HepG2 (cell line): ENCODE measurements around the gene SNRPD3. TPM values are rescaled to one million over a fixed set of nuclear protein-coding genes. Genes with fewer than 3 reads are reported as not detected.
A peak's percentile ranks its signal among the peaks of the same experiment; 100 is the strongest.

Experiments used
- ATAC-seq: fragments of 200-7000 bp; cut with Tn5 transposase; 3 replicates; pipeline ENCODE4 v1.9.1; 2020; ENCODE audit warnings: mild to moderate bottlenecking, moderate library complexity
- BruUV-seq: library from RNA; stranded (reverse); fragments of 400-500 nt; replicated peaks from 2 replicates; lab custom pipeline; 2021; lab: Mats Ljungman, UMichigan
- CTCF ChIA-PET: fragments of 300-600 bp; formaldehyde crosslinking; extraction: SDS; loops from one replicate; lab custom pipeline; 2021; ENCODE audit warnings: low total read pairs, inconsistent platforms, low intra/inter-chr PET ratio; lab: Yijun Ruan, JAX
- POLR2A ChIA-PET: fragments of 350-600 bp; sonication (Branson Sonifier 250); formaldehyde crosslinking; loops from one replicate; lab custom pipeline; 2020; ENCODE audit warnings: antibody characterized with exemption, inconsistent platforms; lab: Yijun Ruan, JAX
- DNase-seq: peaks from one replicate; pipeline ENCODE4 v3.0.0-alpha.2; 2015; ENCODE audit warnings: low spot score
- FAIRE-seq: peaks from 3 replicates; lab custom pipeline; 2011; peaks lifted over from hg19 to GRCh38; lab: Jason Lieb, UNC
- H2AFZ ChIP-seq: one replicate; pipeline ENCODE4 v1.6.1; 2011; ENCODE audit warnings: low read length, inconsistent platforms
- H3K27ac ChIP-seq: fragments of 300-600 bp; 3 replicates; pipeline ENCODE4 v1.8.0; 2011; ENCODE audit warnings: mixed run types, mild to moderate bottlenecking, mixed read lengths, low read length, inconsistent platforms; ENCODE audit not compliant: insufficient read depth; ENCODE audit errors: extremely low read length
- H3K27me3 ChIP-seq, 2 experiments: fragments of 200-600 bp in 1 of 2; 2 replicates in 1 of 2; 3 replicates in 1 of 2; pipeline versions ENCODE4 v1.6.0 to v1.8.0; 2011; ENCODE audit warnings: low read length in 2 of 2, mild to moderate bottlenecking in 2 of 2, moderate library complexity in 2 of 2, inconsistent platforms in 1 of 2; ENCODE audit not compliant: insufficient read depth in 2 of 2, control insufficient read depth in 1 of 2
- H3K36me3 ChIP-seq, 2 experiments: fragments of 200-600 bp in 1 of 2; replicated peaks in 1 of 2; 2 replicates in 1 of 2; 3 replicates in 1 of 2; pipeline versions ENCODE4 v1.5.1 to v1.8.0; 2011; ENCODE audit warnings: low read length in 2 of 2, inconsistent platforms in 1 of 2; ENCODE audit not compliant: insufficient read depth in 2 of 2, control insufficient read depth in 1 of 2
- H3K4me1 ChIP-seq: 2 replicates; pipeline ENCODE4 v1.5.1; 2012; ENCODE audit warnings: low read length, inconsistent platforms; ENCODE audit not compliant: insufficient read depth
- H3K4me2 ChIP-seq: 2 replicates; pipeline ENCODE4 v1.6.0; 2011; ENCODE audit warnings: low read depth, low read length, inconsistent platforms
- H3K4me3 ChIP-seq, 3 experiments: fragments of 200-600 bp in 1 of 3; sonication (generic), shearing (Covaris generic) in 1 of 3; replicated peaks in 1 of 3; 2 replicates each; pipeline ENCODE4 v1.5.1; 2011 to 2016; ENCODE audit warnings: low read length in 3 of 3, inconsistent platforms in 2 of 3, low read depth in 2 of 3, mild to moderate bottlenecking in 2 of 3, control low read depth in 1 of 3, mixed read lengths in 1 of 3; ENCODE audit not compliant: insufficient read depth in 1 of 3
- H3K79me2 ChIP-seq: one replicate; pipeline ENCODE4 v1.6.1; 2011; ENCODE audit warnings: low read length, inconsistent platforms; ENCODE audit not compliant: insufficient read depth
- H3K9ac ChIP-seq: 2 replicates; pipeline ENCODE4 v1.6.0; 2011; ENCODE audit warnings: mild to moderate bottlenecking, low read depth, low read length, inconsistent platforms; ENCODE audit not compliant: insufficient read depth
- H3K9me3 ChIP-seq: 2 replicates; pipeline ENCODE4 v1.5.1; 2012; ENCODE audit warnings: mild to moderate bottlenecking, low read length
- H4K20me1 ChIP-seq: 2 replicates; pipeline ENCODE4 v1.6.0; 2011; ENCODE audit warnings: inconsistent platforms, mild to moderate bottlenecking, low read length, moderate library complexity; ENCODE audit not compliant: insufficient read depth
- ATF7-NPFF ChIP-seq: sonication (generic); formaldehyde crosslinking; IDR thresholded peaks from 2 replicates; pipeline ENCODE4 v1.8.1; 2023; ENCODE audit warnings: mild to moderate bottlenecking, low read depth, missing genetic modification reagents, moderate library complexity
- CEBPB ChIP-seq: IDR thresholded peaks from 2 replicates; pipeline ENCODE4 v1.6.1; 2011; ENCODE audit warnings: low read depth, low read length, improper control_type of control experiment, borderline replicate concordance
- EP300 ChIP-seq, 3 experiments: sonication (generic) in 1 of 3; formaldehyde crosslinking in 1 of 3; IDR thresholded peaks; 2 replicates each; pipeline versions ENCODE4 v1.5.1 to v1.6.1; 2011 to 2020; ENCODE audit warnings: low read depth in 2 of 3, low read length in 2 of 3, borderline replicate concordance in 1 of 3, improper control_type of control experiment in 1 of 3, mild to moderate bottlenecking in 1 of 3, missing genetic modification reagents in 1 of 3, moderate library complexity in 1 of 3
- KAT2B ChIP-seq: fragments of 150-350 bp; IDR thresholded peaks from 2 replicates; pipeline ENCODE4 v1.6.1; 2014; ENCODE audit warnings: low read depth, low read length, borderline replicate concordance
- NFE2 ChIP-seq: sonication (generic); formaldehyde crosslinking; IDR thresholded peaks from 2 replicates; pipeline ENCODE4 v1.4.0; 2020; ENCODE audit warnings: missing genetic modification reagents
- PHF5A ChIP-seq: IDR thresholded peaks from one replicate; pipeline ENCODE4 v1.6.1; 2018; ENCODE audit warnings: low read depth, missing genetic modification reagents; ENCODE audit not compliant: unreplicated experiment
- PPARG ChIP-seq: conservative IDR thresholded peaks from 2 replicates; pipeline ENCODE4 v1.6.1; 2016; ENCODE audit warnings: missing biosample characterization, missing genetic modification reagents
- SRSF1 ChIP-seq: fragments of 200-400 bp; formaldehyde crosslinking; optimal IDR thresholded peaks from 2 replicates; pipeline ENCODE3; 2017; ENCODE audit warnings: mild to moderate bottlenecking, low read depth, low read length, moderate library complexity
- TAF15 ChIP-seq: fragments of 200-400 bp; formaldehyde crosslinking; IDR thresholded peaks from one replicate; pipeline ENCODE4 v1.6.1; 2018; ENCODE audit warnings: mild to moderate bottlenecking, low read depth, low read length; ENCODE audit not compliant: poor library complexity, severe bottlenecking
- YY1 ChIP-seq: IDR thresholded peaks from 2 replicates; pipeline ENCODE4 v1.6.1; 2011; ENCODE audit warnings: low read length, low read depth, moderate library complexity, mild to moderate bottlenecking; ENCODE audit not compliant: insufficient read depth, insufficient replicate concordance
- ZFP1 ChIP-seq: IDR thresholded peaks from 2 replicates; pipeline ENCODE4 v1.6.1; 2016
- ZNF224 ChIP-seq: sonication (generic); formaldehyde crosslinking; IDR thresholded peaks from 2 replicates; pipeline ENCODE4 v1.5.0; 2020; ENCODE audit warnings: mild to moderate bottlenecking, missing genetic modification reagents
- ZNF484 ChIP-seq: sonication (generic); formaldehyde crosslinking; IDR thresholded peaks from 2 replicates; pipeline ENCODE4 v1.5.1; 2020; ENCODE audit warnings: mild to moderate bottlenecking, low read depth, missing genetic modification reagents, borderline replicate concordance
- ZNF609 ChIP-seq: sonication (generic); formaldehyde crosslinking; IDR thresholded peaks from 2 replicates; pipeline ENCODE4 v1.4.0; 2020; ENCODE audit warnings: mild to moderate bottlenecking, missing genetic modification reagents, borderline replicate concordance
- WGBS: methylation state at CpG from one replicate; pipeline ENCODE4 v1.1.6; 2017; ENCODE audit warnings: low lambda C conversion rate; 5-methylcytosine and 5-hydroxymethylcytosine counted together
- in situ Hi-C: cut with HindIII; loops from 2 replicates; pipeline ENCODE4 v1.10.0; 2017; ENCODE audit warnings: low pct_unique_long_range_greater_than_20kb; ENCODE audit not compliant: extremely low pct_ligation_motif_present
- intact Hi-C: fragments of 100-400 bp; cut with micrococcal nuclease; formaldehyde crosslinking; loops from one replicate; pipeline ENCODE4 v1.10.0; 2022; ENCODE audit not compliant: unreplicated experiment
- polyA plus RNA-seq, 8 experiments: library from polyadenylated mRNA; depleted of rRNA in 3 of 8; stranded (reverse) in 7 of 8; unstranded in 1 of 8; fragments of >200 nt; fragmentation: Illumina TruSeq in 4 of 8; extraction: Trizol in 4 of 8; gene quantifications; 2 replicates each; pipeline versions ENCODE4 v1.2.1 to v1.2.3, GENCODE V29; 2011 to 2016; ENCODE audit warnings: low read depth in 4 of 8, missing spikeins in 1 of 8, mixed read lengths in 1 of 8; ENCODE audit not compliant: insufficient read depth in 1 of 8
- total RNA-seq, 5 experiments: library from RNA; depleted of rRNA; stranded (reverse); fragments of >200 nt; fragmentation: Illumina TruSeq; extraction: Trizol; gene quantifications; 2 replicates each; pipeline ENCODE4 v1.2.3, GENCODE V29; 2016; ENCODE audit warnings: low read depth in 1 of 5
- TF ChIP-seq, protein P1 (sequence below): sonication (generic); formaldehyde crosslinking; IDR thresholded peaks from 2 replicates; pipeline ENCODE4 v1.8.0; 2022; ENCODE audit warnings: missing genetic modification reagents, low read depth, mild to moderate bottlenecking, borderline replicate concordance
- TF ChIP-seq, protein P2 (sequence below): sonication (generic); formaldehyde crosslinking; IDR thresholded peaks from 2 replicates; pipeline ENCODE4 v1.8.0; 2022; ENCODE audit warnings: mild to moderate bottlenecking, missing genetic modification reagents

SNRPD3 gene
- total and polyA plus RNA-seq, 2 of the 13 experiments (the other 11 are each of a cell fraction or from before 2014, with no cell fraction given), result 110 to 209 TPM

DNA sequence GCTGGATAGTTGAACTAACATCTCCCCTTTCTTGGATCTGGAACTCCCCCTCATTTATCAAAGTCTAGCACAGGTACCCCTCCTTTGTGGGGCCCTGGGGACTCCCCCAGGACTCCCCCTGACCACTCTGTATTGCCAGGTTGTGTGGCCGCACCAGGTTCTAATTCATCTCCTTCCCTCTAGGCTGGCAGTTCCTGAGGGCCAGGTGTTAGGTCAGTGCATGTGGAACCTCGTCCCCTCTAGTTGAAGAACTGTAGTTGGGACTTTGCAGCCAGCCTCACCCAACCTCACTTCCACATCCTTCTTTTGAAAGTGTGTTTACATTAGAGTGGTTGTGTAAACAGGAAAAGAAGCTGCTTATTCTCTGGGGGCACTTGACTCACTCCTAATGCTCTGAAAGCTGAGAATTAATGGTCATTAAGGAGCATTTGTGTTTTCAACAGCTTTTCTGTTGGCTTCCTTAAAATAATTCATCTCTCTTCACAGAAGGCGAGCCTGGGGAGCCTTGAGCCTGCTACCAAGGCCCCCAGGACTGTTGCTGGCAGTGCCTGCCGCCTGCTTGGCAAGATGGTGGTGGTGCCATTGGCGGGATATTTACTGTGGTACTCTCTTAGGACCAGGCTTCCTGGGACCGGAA is 48.9 kb upstream of the SNRPD3 start:
- peak overlapping the region; percentile 99 for H3K27ac ChIP-seq
- WGBS, result 8% methylated on average over 6 of the region's 6 CpGs
- TF ChIP-seq TAF15 (no peak), ATF7-NPFF (CRISPR knock-in tag) (0 out of 2 replicates have a peak, but pooled peaks have one; percentile 34), EP300 (IDR thresholded peaks at IDR 0.05; ENCODE audit: low read depth in 2 of 2, low read length in 2 of 2) (peak in 1 of 2 experiments; percentile 65; a peak in 1 of 4 replicates), EP300 (CRISPR knock-in tag; IDR thresholded peaks at IDR 0.05; ENCODE audit: borderline replicate concordance) (no peak), ZNF484 (no peak), PHF5A (CRISPR knock-in tag) (no peak), ZNF224 (CRISPR knock-in tag) (no peak), KAT2B (no peak), YY1 (peak; percentile 35), CEBPB (no peak), ZNF609 (CRISPR knock-in tag) (0 out of 2 replicates have a peak, but pooled peaks have one; percentile 30), NFE2 (no peak), PPARG (CRISPR knock-in tag) (peak; percentile 15; the same call in 1 of the 2 replicates), SRSF1 (no peak), ZFP1 (CRISPR knock-in tag) (0 out of 2 replicates have a peak, but pooled peaks have one; percentile 31)
- TF ChIP-seq, protein P1, sequence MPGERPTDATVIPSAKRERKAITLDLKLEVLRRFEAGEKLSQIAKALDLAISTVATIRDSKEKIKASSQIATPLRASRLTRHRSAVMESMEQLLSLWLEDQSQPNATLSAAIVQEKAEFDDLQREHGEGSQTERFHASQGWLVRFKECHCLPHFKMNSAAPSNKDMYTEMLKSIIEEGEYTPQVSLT (CRISPR knock-in tag), result no peak
- TF ChIP-seq, protein P2, sequence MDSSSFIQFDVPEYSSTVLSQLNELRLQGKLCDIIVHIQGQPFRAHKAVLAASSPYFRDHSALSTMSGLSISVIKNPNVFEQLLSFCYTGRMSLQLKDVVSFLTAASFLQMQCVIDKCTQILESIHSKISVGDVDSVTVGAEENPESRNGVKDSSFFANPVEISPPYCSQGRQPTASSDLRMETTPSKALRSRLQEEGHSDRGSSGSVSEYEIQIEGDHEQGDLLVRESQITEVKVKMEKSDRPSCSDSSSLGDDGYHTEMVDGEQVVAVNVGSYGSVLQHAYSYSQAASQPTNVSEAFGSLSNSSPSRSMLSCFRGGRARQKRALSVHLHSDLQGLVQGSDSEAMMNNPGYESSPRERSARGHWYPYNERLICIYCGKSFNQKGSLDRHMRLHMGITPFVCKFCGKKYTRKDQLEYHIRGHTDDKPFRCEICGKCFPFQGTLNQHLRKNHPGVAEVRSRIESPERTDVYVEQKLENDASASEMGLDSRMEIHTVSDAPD (CRISPR knock-in tag), result 0 out of 2 replicates have a peak, but pooled peaks have one; percentile 12

More for the DNA sequence above, 48.9 kb upstream of the SNRPD3 start:
- Histone ChIP-seq H3K27me3 (no peaks in the 10 kb centered on the region), H2AFZ (no peak overlapping the region), H3K9ac (peak overlapping the region; percentile 69), H4K20me1 (no peaks in the 10 kb centered on the region), H3K4me1 (peaks cover 100% of the 10 kb centered on the region), H3K36me3 (no peaks in the 10 kb centered on the region), H3K9me3 (no peaks in the 10 kb centered on the region), H3K79me2 (no peaks in the 10 kb centered on the region), H3K4me3 (peak overlapping the region in 2 of 3 experiments; percentile 23 to 54; a peak in 3 of 6 replicates), H3K4me2 (peak overlapping the region; percentile 92)
- intact Hi-C loops, result loop anchor here (2.0 to 10.0 kb wide), 2 partner anchors 14 to 232 kb away; partner anchors contain the start of gene SPECC1L
- DNase-seq (peak; percentile 75), ATAC-seq (peak; percentile 61), FAIRE-seq (peak; percentile 60)
- CTCF ChIA-PET, result no interaction called here
- POLR2A ChIA-PET, result interaction anchor here (0.7 to 3.8 kb wide), 24 partner anchors 7 to 124 kb away, joined by 3 to 46 read pairs (median 6); partner anchors contain the start of genes ADORA2A and GUCD1
- in situ Hi-C loops, result no loop called here
- TSS peak; percentile 91 for BruUV-seq
